ENCODE results near the gene ITLN2. TPM values are rescaled to one million over a fixed set of nuclear protein-coding genes. Genes with fewer than 3 reads are reported as not detected.

Gene ITLN2
- total RNA-seq, 2 donors from 2014 or later = 2.0 to 6.3 TPM

DNA sequence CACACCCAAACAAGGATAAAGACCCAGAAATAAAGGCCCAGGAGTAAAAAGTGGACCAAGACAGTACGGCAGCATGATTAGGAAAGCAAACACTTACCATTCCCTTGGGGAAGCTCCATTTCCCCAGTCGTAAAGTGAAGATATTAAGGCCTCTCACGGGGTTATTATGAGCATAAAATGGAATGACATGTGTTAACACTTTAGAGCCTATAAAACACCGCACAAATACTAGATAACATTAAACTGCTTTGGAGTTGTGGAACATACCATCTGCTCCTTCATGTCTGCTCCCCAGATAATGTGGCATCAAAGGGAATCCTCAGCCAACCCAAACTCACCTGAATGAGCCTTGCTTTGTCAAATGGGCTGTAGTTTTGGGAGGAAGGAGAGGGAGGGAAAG is 8.9 kb upstream of the ITLN2 start:
- Histone ChIP-seq H3K27ac (no peak overlapping the region), H3K27me3 (no peaks in the 10 kb centered on the region), H3K4me3 (no peak overlapping the region), H3K9me3 (no peaks in the 10 kb centered on the region), H3K4me1 (no peaks in the 10 kb centered on the region), H3K36me3 (no peaks in the 10 kb centered on the region)
- TF ChIP-seq, protein P1, sequence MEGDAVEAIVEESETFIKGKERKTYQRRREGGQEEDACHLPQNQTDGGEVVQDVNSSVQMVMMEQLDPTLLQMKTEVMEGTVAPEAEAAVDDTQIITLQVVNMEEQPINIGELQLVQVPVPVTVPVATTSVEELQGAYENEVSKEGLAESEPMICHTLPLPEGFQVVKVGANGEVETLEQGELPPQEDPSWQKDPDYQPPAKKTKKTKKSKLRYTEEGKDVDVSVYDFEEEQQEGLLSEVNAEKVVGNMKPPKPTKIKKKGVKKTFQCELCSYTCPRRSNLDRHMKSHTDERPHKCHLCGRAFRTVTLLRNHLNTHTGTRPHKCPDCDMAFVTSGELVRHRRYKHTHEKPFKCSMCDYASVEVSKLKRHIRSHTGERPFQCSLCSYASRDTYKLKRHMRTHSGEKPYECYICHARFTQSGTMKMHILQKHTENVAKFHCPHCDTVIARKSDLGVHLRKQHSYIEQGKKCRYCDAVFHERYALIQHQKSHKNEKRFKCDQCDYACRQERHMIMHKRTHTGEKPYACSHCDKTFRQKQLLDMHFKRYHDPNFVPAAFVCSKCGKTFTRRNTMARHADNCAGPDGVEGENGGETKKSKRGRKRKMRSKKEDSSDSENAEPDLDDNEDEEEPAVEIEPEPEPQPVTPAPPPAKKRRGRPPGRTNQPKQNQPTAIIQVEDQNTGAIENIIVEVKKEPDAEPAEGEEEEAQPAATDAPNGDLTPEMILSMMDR (IDR thresholded peaks at IDR 0.05) = no peak
- DNase-seq (ENCODE audit: low spot score) = no peak

DNA sequence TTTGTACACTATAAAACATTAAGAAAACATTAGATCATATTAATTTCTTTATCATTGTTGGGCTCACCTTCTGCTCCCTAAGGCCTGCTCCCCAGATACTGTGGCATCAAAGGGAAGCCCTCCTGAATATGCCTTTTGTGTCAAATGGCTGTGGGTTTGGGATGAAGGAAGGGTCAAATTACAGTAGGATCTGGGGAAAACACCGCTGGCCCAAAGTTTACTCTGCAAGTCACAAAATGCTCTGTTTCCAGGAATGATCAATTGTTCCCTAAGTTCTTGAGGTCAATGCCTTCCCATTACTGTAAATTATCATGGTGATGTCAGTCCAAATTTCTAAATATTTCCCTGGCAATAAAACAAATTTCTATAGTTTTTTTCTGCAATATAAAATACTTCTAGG is 6.8 kb upstream of the ITLN2 start:
- DNase-seq (ENCODE audit: low spot score) = no peak
- Histone ChIP-seq H3K27ac (no peak overlapping the region), H3K9me3 (no peaks in the 10 kb centered on the region), H3K4me3 (no peak overlapping the region), H3K36me3 (no peaks in the 10 kb centered on the region), H3K4me1 (no peaks in the 10 kb centered on the region), H3K27me3 (no peaks in the 10 kb centered on the region)
- TF ChIP-seq, protein P1 (IDR thresholded peaks at IDR 0.05) = no peak

- Histone ChIP-seq H3K36me3 (no peaks in the 10 kb centered on the region), H3K9me3 (no peaks in the 10 kb centered on the region), H3K4me1 (no peaks in the 10 kb centered on the region), H3K27me3 (no peaks in the 10 kb centered on the region), H3K4me3 (no peak overlapping the region), H3K27ac (no peak overlapping the region)
- TF ChIP-seq, protein P1 (IDR thresholded peaks at IDR 0.05) = no peak
- no peak for DNase-seq (ENCODE audit: low spot score)
Observed at GRCh38 chr1:160956966-160957365, 2.4 kb upstream of the ITLN2 start.

DNA sequence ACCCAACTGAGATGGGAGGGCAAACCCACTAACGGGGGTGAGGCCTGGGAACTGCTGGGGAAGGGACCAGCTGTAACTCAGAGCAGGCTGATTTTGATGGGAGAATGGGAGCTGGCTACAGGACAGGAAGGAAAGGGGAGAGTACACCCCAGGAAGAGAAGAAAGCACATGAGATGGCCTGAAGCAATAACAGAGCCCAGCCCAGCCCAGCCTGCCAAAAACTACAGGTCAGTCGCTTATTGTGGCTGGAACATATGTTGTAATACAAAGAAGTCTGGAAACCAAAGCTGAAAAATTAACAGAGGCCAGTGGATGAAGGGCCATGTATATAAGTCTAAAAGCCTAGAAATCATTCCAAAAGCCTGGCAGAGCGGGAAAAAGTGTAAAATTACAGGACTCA is 1.6 kb downstream of the ITLN2 start:
- DNase-seq (ENCODE audit: low spot score) = peak; percentile 72
- Histone ChIP-seq H3K36me3 (no peaks in the 10 kb centered on the region), H3K4me1 (no peaks in the 10 kb centered on the region), H3K9me3 (no peaks in the 10 kb centered on the region), H3K4me3 (no peak overlapping the region), H3K27ac (no peak overlapping the region), H3K27me3 (no peaks in the 10 kb centered on the region)
- TF ChIP-seq, protein P1 (IDR thresholded peaks at IDR 0.05) = no peak

- Histone ChIP-seq H3K27me3 (no peaks in the 10 kb centered on the region), H3K4me1 (peaks cover 0 to 5% of the 10 kb centered on the region in 2 donors), H3K9me3 (no peaks in the 10 kb centered on the region), H3K4me3 (no peak overlapping the region), H3K36me3 (no peaks in the 10 kb centered on the region), H3K27ac (no peak overlapping the region)
- DNase-seq (ENCODE audit: low spot score) = no peak
- TF ChIP-seq, protein P1 (IDR thresholded peaks at IDR 0.05) = no peak
Observed at GRCh38 chr1:160952129-160952510, 2.5 kb downstream of the ITLN2 start.

- no peaks in the 10 kb centered on the region for H3K36me3 ChIP-seq
- no peaks in the 10 kb centered on the region for H3K9me3 ChIP-seq
- H3K4me1 ChIP-seq = peaks cover 0 to 8% of the 10 kb centered on the region in 2 donors
- TF ChIP-seq, protein P1 (IDR thresholded peaks at IDR 0.05) = peak; percentile 33 to 69
- no peak for DNase-seq (ENCODE audit: low spot score)
- no peak overlapping the region for H3K4me3 ChIP-seq
- no peaks in the 10 kb centered on the region for H3K27me3 ChIP-seq
- H3K27ac ChIP-seq = no peak overlapping the region
Observed at GRCh38 chr1:160951443-160952128, 3.0 kb downstream of the ITLN2 start.
